ENCODE results near the gene CD28. TPM values are rescaled to one million over a fixed set of nuclear protein-coding genes. Genes with fewer than 3 reads are reported as not detected.

CD28 gene
- total RNA-seq, result 1 to 10 TPM in 2 of 3 donors, under 1 TPM in 1; 0.54 to 3.5 (median 3.3) TPM
- total RNA-seq (2013), result 15.3 TPM

GRCh38 chr2:203706403-203706802, at the start of gene CD28:
Gene CD28, plus strand, starts transcription at chr2:203706639. Its CDS starts 58 bp downstream, at chr2:203706697.
- no peaks in the 10 kb centered on the region for H3K36me3 ChIP-seq (ENCODE audit: control insufficient read depth, insufficient read depth, low read length)
- WGBS (ENCODE audit: insufficient coverage), result 0% methylated on average over 7 of the region's 9 CpGs
- H3K4me1 Mint-ChIP-seq, result peaks cover 30% of the 10 kb centered on the region in 2 donors
- H3K36me3 Mint-ChIP-seq, result peaks cover 9% of the 10 kb centered on the region
- ATAC-seq (peak; percentile 94 to 100 (median 95)), DNase-seq (peak; percentile 82 to 95)
- peaks cover 0 to 8% of the 10 kb centered on the region in 2 donors for H3K27me3 Mint-ChIP-seq (ENCODE audit: low read depth in 2 of 2)
- H3K4me1 ChIP-seq (ENCODE audit: control insufficient read depth, insufficient read depth, low read length), result peaks cover 24% of the 10 kb centered on the region
- peak within 1 kb of the TSS; percentile 91 to 93 for H3K27ac Mint-ChIP-seq
- intact Hi-C loops (cut with micrococcal nuclease), result loop anchor here (1.0 to 5.0 kb wide), 3 partner anchors 17 to 106 kb away; no protein-coding TSS in a partner anchor
- H3K27ac ChIP-seq (ENCODE audit: low read length), result peak within 1 kb of the TSS; percentile 61
- peak within 1 kb of the TSS; percentile 36 for H3K4me3 ChIP-seq (ENCODE audit: low read length)
- H3K27me3 ChIP-seq (ENCODE audit: control insufficient read depth, insufficient read depth, low read length), result no peaks in the 10 kb centered on the region
- peak within 1 kb of the TSS; percentile 94 for H3K4me3 Mint-ChIP-seq
- H3K9me3 ChIP-seq (ENCODE audit: control insufficient read depth, insufficient read depth, low read length), result no peaks in the 10 kb centered on the region
- peaks cover 0 to 2% of the 10 kb centered on the region in 2 donors for H3K9me3 Mint-ChIP-seq
- TF ChIP-seq CTCF (IDR thresholded peaks at IDR 0.05), result no peak

GRCh38 chr2:203659331-203660049, 46.9 kb upstream of the CD28 start:
- peaks cover 3% of the 10 kb centered on the region for H3K4me1 ChIP-seq (ENCODE audit: control insufficient read depth, insufficient read depth, low read length)
- no peak overlapping the region for H3K27ac ChIP-seq (ENCODE audit: low read length)
- H3K9me3 Mint-ChIP-seq, result no peaks in the 10 kb centered on the region
- no peak for TF ChIP-seq CTCF (IDR thresholded peaks at IDR 0.05)
- no peak overlapping the region for H3K27ac Mint-ChIP-seq
- peaks cover 0 to 15% of the 10 kb centered on the region in 2 donors for H3K27me3 Mint-ChIP-seq (ENCODE audit: low read depth in 2 of 2)
- no peaks in the 10 kb centered on the region for H3K27me3 ChIP-seq (ENCODE audit: control insufficient read depth, insufficient read depth, low read length)
- intact Hi-C loops (cut with micrococcal nuclease), result no loop called here
- no peaks in the 10 kb centered on the region for H3K36me3 ChIP-seq (ENCODE audit: control insufficient read depth, insufficient read depth, low read length)
- H3K4me3 Mint-ChIP-seq, result no peak overlapping the region
- H3K4me3 ChIP-seq (ENCODE audit: low read length), result no peak overlapping the region
- no peaks in the 10 kb centered on the region for H3K9me3 ChIP-seq (ENCODE audit: control insufficient read depth, insufficient read depth, low read length)
- ATAC-seq (no peak), DNase-seq (no peak)
- no peaks in the 10 kb centered on the region for H3K4me1 Mint-ChIP-seq
- 75% methylated on average over 3 of the region's 4 CpGs for WGBS (ENCODE audit: insufficient coverage)
- no peaks in the 10 kb centered on the region for H3K36me3 Mint-ChIP-seq

- no peak overlapping the region for H3K4me3 Mint-ChIP-seq
These were observed 46.0 kb upstream of the CD28 start for GRCh38 chr2:203660465-203660864.

More at GRCh38 chr2:203660465-203660864, 46.0 kb upstream of the CD28 start:
- Histone ChIP-seq H3K4me1 (ENCODE audit: control insufficient read depth, insufficient read depth, low read length) (peaks cover 3% of the 10 kb centered on the region), H3K9me3 (ENCODE audit: control insufficient read depth, insufficient read depth, low read length) (no peaks in the 10 kb centered on the region), H3K36me3 (ENCODE audit: control insufficient read depth, insufficient read depth, low read length) (no peaks in the 10 kb centered on the region), H3K4me3 (ENCODE audit: low read length) (no peak overlapping the region), H3K27me3 (ENCODE audit: control insufficient read depth, insufficient read depth, low read length) (no peaks in the 10 kb centered on the region), H3K27ac (ENCODE audit: low read length) (no peak overlapping the region)
- Mint-ChIP-seq H3K36me3 (no peaks in the 10 kb centered on the region), H3K9me3 (no peaks in the 10 kb centered on the region), H3K27me3 (ENCODE audit: low read depth in 2 of 2) (peaks cover 0 to 10% of the 10 kb centered on the region in 2 donors), H3K27ac (no peak overlapping the region), H3K4me1 (no peaks in the 10 kb centered on the region)
- ATAC-seq (no peak), DNase-seq (no peak)
- TF ChIP-seq CTCF (IDR thresholded peaks at IDR 0.05), result no peak
- whole genome bisulfite sequencing (ENCODE audit: insufficient coverage), result 100% methylated on average over 1 of the region's 2 CpGs
- intact Hi-C loops (cut with micrococcal nuclease), result no loop called here

All from natural killer cell (primary cell).